PC-3 (cell line): ENCODE results near the gene TC2N.

Source experiments
- EZH2phosphoT487 ChIP-seq: fragments of 300-600 bp; sonication (generic); IDR thresholded peaks from 2 replicates; pipeline ENCODE4 v1.6.1; 2018; ENCODE audit warnings: mild to moderate bottlenecking, antibody characterized with exemption, low read length, borderline replicate concordance
- TF ChIP-seq, protein P1 (sequence below): fragments of 300-600 bp; sonication (generic); conservative IDR thresholded peaks from 2 replicates; pipeline ENCODE4 v1.5.1; 2017; ENCODE audit warnings: antibody characterized with exemption, low read depth, mild to moderate bottlenecking, low read length

- TF ChIP-seq, protein P1, sequence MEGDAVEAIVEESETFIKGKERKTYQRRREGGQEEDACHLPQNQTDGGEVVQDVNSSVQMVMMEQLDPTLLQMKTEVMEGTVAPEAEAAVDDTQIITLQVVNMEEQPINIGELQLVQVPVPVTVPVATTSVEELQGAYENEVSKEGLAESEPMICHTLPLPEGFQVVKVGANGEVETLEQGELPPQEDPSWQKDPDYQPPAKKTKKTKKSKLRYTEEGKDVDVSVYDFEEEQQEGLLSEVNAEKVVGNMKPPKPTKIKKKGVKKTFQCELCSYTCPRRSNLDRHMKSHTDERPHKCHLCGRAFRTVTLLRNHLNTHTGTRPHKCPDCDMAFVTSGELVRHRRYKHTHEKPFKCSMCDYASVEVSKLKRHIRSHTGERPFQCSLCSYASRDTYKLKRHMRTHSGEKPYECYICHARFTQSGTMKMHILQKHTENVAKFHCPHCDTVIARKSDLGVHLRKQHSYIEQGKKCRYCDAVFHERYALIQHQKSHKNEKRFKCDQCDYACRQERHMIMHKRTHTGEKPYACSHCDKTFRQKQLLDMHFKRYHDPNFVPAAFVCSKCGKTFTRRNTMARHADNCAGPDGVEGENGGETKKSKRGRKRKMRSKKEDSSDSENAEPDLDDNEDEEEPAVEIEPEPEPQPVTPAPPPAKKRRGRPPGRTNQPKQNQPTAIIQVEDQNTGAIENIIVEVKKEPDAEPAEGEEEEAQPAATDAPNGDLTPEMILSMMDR, result no peak
- no peak for TF ChIP-seq EZH2phosphoT487
Observed at GRCh38 chr14:91883753-91884152, 16.4 kb upstream of the TC2N start.
